Nephron progenitor cell (in vitro differentiated cells): ENCODE measurements around the gene DFFA.

Experiments used
- DNase-seq: peaks from one replicate; pipeline ENCODE4 v3.0.0; 2021
- H3K27ac Mint-ChIP-seq: 2 replicates; pipeline ENCODE4 v1.8.0; 2021; ENCODE audit warnings: mild to moderate bottlenecking, moderate library complexity, mixed read lengths
- H3K27me3 Mint-ChIP-seq: 2 replicates; pipeline ENCODE4 v1.8.0; 2021; ENCODE audit warnings: mild to moderate bottlenecking, low read depth, mixed read lengths; ENCODE audit not compliant: poor library complexity
- H3K36me3 Mint-ChIP-seq: 2 replicates; pipeline ENCODE4 v1.8.0; 2021; ENCODE audit warnings: low read depth, mixed read lengths
- H3K4me1 Mint-ChIP-seq: 2 replicates; pipeline ENCODE4 v1.8.0; 2021; ENCODE audit warnings: mixed read lengths
- H3K4me3 Mint-ChIP-seq: 2 replicates; pipeline ENCODE4 v1.8.0; 2021; ENCODE audit warnings: mild to moderate bottlenecking, moderate library complexity, mixed read lengths
- H3K9me3 Mint-ChIP-seq: 2 replicates; pipeline ENCODE4 v1.8.0; 2021; ENCODE audit warnings: mild to moderate bottlenecking, moderate library complexity, mixed read lengths
- CTCF ChIP-seq: fragments of 200-600 bp; sonication (generic); IDR thresholded peaks from 2 replicates; pipeline ENCODE4 v1.5.0; 2021; ENCODE audit warnings: antibody characterized with exemption

The DFFA gene

DNA sequence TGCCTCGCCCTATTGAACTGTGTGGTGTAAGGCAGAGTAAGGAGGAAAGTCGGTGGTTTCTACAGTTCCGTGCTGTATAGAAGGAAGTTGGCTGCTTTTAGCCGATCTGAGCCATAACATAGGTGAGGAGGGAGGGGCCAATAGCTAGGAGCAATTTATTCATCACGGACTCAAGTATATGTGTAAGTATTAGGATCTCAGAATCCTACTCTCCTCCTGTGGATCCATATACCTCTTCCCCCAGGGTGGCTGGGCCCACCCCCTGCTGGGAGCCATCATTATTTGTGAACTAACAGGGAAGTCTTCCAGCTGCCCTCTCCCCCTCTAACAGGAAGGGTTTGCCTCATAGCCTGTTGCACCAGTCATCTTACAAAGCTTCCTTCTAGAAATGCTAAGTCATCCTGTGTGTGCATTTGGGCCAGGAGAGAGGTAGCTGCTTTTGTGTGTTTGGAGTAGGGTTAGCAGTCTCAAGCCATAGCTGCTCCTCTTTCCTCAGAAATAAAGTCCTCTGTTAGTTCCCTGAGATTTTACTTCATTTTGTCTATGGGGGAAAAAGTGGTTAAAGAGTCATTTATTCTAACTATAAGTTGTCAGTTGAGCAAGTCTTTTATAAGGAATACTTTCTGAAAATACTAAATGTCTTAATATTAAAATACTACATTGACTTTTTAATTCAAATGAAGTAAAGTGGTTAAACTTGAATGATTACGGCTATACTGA lies 57.0 kb downstream of the DFFA start:
- peak overlapping the region; percentile 66 for H3K27ac Mint-ChIP-seq
- no peak for DNase-seq
- no peaks in the 10 kb centered on the region for H3K4me1 Mint-ChIP-seq
- no peak overlapping the region for H3K4me3 Mint-ChIP-seq
- H3K27me3 Mint-ChIP-seq: no peaks in the 10 kb centered on the region
- no peak for TF ChIP-seq CTCF
- H3K9me3 Mint-ChIP-seq: no peaks in the 10 kb centered on the region
- H3K36me3 Mint-ChIP-seq: peaks cover 85% of the 10 kb centered on the region

- TF ChIP-seq CTCF: no peak
- Mint-ChIP-seq H3K9me3 (no peaks in the 10 kb centered on the region), H3K4me1 (no peaks in the 10 kb centered on the region), H3K4me3 (no peak overlapping the region), H3K27ac (peak overlapping the region; percentile 48), H3K36me3 (peaks cover 76% of the 10 kb centered on the region), H3K27me3 (no peaks in the 10 kb centered on the region)
- DNase-seq: no peak
Measured at GRCh38 chr1:10407201-10407600, 65.1 kb downstream of the DFFA start.
